HCT116 (cell line): Measurements from ENCODE around the gene ELP5. TPM values are rescaled to one million over a fixed set of nuclear protein-coding genes. Genes with fewer than 3 reads are reported as not detected.
A peak's percentile ranks its signal among the peaks of the same experiment; 100 is the strongest.

ENCODE experiments used
- ATAC-seq: fragments of 200-7000 bp; cut with Tn5 transposase; 2 replicates; pipeline ENCODE4 v1.9.1; 2020; ENCODE audit warnings: mild to moderate bottlenecking, moderate library complexity
- BruUV-seq: library from RNA; stranded (reverse); fragments of 400-500 nt; replicated peaks from 2 replicates; lab custom pipeline; 2021; lab: Mats Ljungman, UMichigan
- CTCF ChIA-PET: fragments of 300-600 bp; sonication (Branson Sonifier 250); formaldehyde crosslinking; loops from one replicate; lab custom pipeline; 2021; ENCODE audit warnings: antibody characterized with exemption; lab: Charles Lee
- POLR2A ChIA-PET: fragments of 300-600, 350-600 bp; sonication (Branson Sonifier 250); formaldehyde crosslinking; loops from one replicate; lab custom pipeline; 2021; ENCODE audit warnings: antibody characterized with exemption; lab: Charles Lee
- RAD21 ChIA-PET, 2 experiments: fragments of 300-600 bp; sonication (Branson Sonifier 250); formaldehyde crosslinking; loops; one replicate each; lab custom pipeline; 2023; ENCODE audit warnings: low total read pairs in 2 of 2; ENCODE audit not compliant: uncharacterized antibody in 2 of 2, unreplicated experiment in 2 of 2, low non-redundant PET in 1 of 2; lab: Charles Lee
- DNase-seq: peaks from one replicate; pipeline ENCODE4 v3.0.0-alpha.2; 2010; ENCODE audit warnings: low read depth, low spot score
- H2AFZ ChIP-seq: fragments of 200-600 bp; shearing (Covaris generic), sonication (generic); 2 replicates; pipeline ENCODE4 v1.6.1; 2017; ENCODE audit warnings: low read depth, mixed run types, mixed read lengths, antibody characterized with exemption, low read length; ENCODE audit not compliant: poor library complexity, severe bottlenecking
- H3K27ac ChIP-seq: 2 replicates; pipeline ENCODE4 v1.5.1; 2012; ENCODE audit warnings: low read depth, low read length
- H3K27me3 ChIP-seq: fragments of 200-600 bp; sonication (generic); 2 replicates; pipeline ENCODE4 v1.6.1; 2016; ENCODE audit warnings: mixed run types, low read length, mixed read lengths; ENCODE audit not compliant: insufficient read depth
- H3K36me3 ChIP-seq, 2 experiments: fragments of 200-500 bp in 1 of 2; fragments of 200-600 bp in 1 of 2; sonication (Bioruptor generic) in 1 of 2; sonication (generic) in 1 of 2; 2 replicates each; pipeline versions ENCODE4 v1.5.1 to v1.6.1; 2014 to 2016; ENCODE audit warnings: low read length in 2 of 2, inconsistent platforms in 1 of 2, mixed read lengths in 1 of 2, mixed run types in 1 of 2; ENCODE audit not compliant: insufficient read depth in 2 of 2, control insufficient read depth in 1 of 2
- H3K4me1 ChIP-seq, 2 experiments: fragments of 200-600 bp in 1 of 2; sonication (generic) in 1 of 2; 2 replicates each; pipeline versions ENCODE4 v1.5.1 to v1.6.1; 2012 to 2017; ENCODE audit warnings: low read length in 2 of 2, inconsistent platforms in 1 of 2, mild to moderate bottlenecking in 1 of 2, mixed read lengths in 1 of 2, mixed run types in 1 of 2, moderate library complexity in 1 of 2; ENCODE audit not compliant: insufficient read depth in 2 of 2, control insufficient read depth in 1 of 2
- H3K4me2 ChIP-seq: fragments of 200-600 bp; sonication (generic); 2 replicates; pipeline ENCODE4 v1.6.1; 2017; ENCODE audit warnings: mixed run types, low read length, mixed read lengths
- H3K4me3 ChIP-seq, 2 experiments: fragments of 200-600 bp in 1 of 2; sonication (generic) in 1 of 2; replicated peaks in 1 of 2; 2 replicates each; pipeline ENCODE4 v1.5.1; 2011 to 2016; ENCODE audit warnings: low read length in 2 of 2, control low read depth in 1 of 2, low read depth in 1 of 2, mild to moderate bottlenecking in 1 of 2, mixed read lengths in 1 of 2, mixed run types in 1 of 2
- H3K79me2 ChIP-seq: fragments of 200-600 bp; sonication (generic); 2 replicates; pipeline ENCODE4 v1.6.1; 2017; ENCODE audit warnings: mild to moderate bottlenecking, mixed run types, low read length, moderate library complexity, mixed read lengths; ENCODE audit not compliant: insufficient read depth
- H3K9ac ChIP-seq: fragments of 200-600 bp; sonication (generic); 2 replicates; pipeline ENCODE4 v1.6.1; 2016; ENCODE audit warnings: low read length, mixed read lengths
- H3K9me2 ChIP-seq: fragments of 200-600 bp; sonication (generic), shearing (Covaris generic); 2 replicates; pipeline ENCODE4 v1.6.1; 2017; ENCODE audit warnings: mixed run types, mild to moderate bottlenecking, moderate library complexity; ENCODE audit not compliant: insufficient read depth
- H3K9me3 ChIP-seq, 2 experiments: fragments of 200-500 bp in 1 of 2; fragments of 200-600 bp in 1 of 2; sonication (Bioruptor generic) in 1 of 2; sonication (generic) in 1 of 2; 2 replicates each; pipeline ENCODE4 v1.6.1; 2014 to 2017; ENCODE audit warnings: low read length in 2 of 2, mixed read lengths in 2 of 2, inconsistent platforms in 1 of 2, low read depth in 1 of 2, mild to moderate bottlenecking in 1 of 2, mixed run types in 1 of 2, moderate library complexity in 1 of 2; ENCODE audit not compliant: control insufficient read depth in 1 of 2, insufficient read depth in 1 of 2
- H4K20me1 ChIP-seq: fragments of 200-600 bp; sonication (generic), shearing (Covaris generic); 2 replicates; pipeline ENCODE4 v1.6.1; 2017; ENCODE audit warnings: mixed run types, mild to moderate bottlenecking, moderate library complexity; ENCODE audit not compliant: insufficient read depth
- CBX3 ChIP-seq: IDR thresholded peaks from 2 replicates; pipeline ENCODE4 v1.6.1; 2012; ENCODE audit warnings: low read depth
- CEBPB ChIP-seq: IDR thresholded peaks from 2 replicates; pipeline ENCODE4 v1.6.1; 2012; ENCODE audit warnings: low read depth
- EZH2 ChIP-seq: fragments of 200-600 bp; sonication (generic); IDR thresholded peaks from 2 replicates; pipeline ENCODE4 v1.6.1; 2017; ENCODE audit warnings: antibody characterized with exemption, mixed run types
- POLR2AphosphoS5 ChIP-seq: IDR thresholded peaks from 2 replicates; pipeline ENCODE4 v1.6.1; 2011; ENCODE audit warnings: mild to moderate bottlenecking, low read depth, low read length, moderate library complexity
- RAD21 ChIP-seq: IDR thresholded peaks from 2 replicates; pipeline ENCODE4 v1.6.1; 2012; ENCODE audit warnings: low read depth, mild to moderate bottlenecking
- SIN3A ChIP-seq: IDR thresholded peaks from 2 replicates; pipeline ENCODE4 v1.6.1; 2012; ENCODE audit warnings: low read depth
- SP1 ChIP-seq: IDR thresholded peaks from 2 replicates; pipeline ENCODE4 v1.6.1; 2012; ENCODE audit warnings: low read depth
- SRF ChIP-seq: IDR thresholded peaks from 2 replicates; pipeline ENCODE4 v1.6.1; 2012; ENCODE audit warnings: low read depth
- ZFX ChIP-seq: fragments of 450-650 bp; IDR thresholded peaks from 2 replicates; pipeline ENCODE4 v1.6.1; 2017
- intact Hi-C: fragments of 100-400 bp; cut with micrococcal nuclease; formaldehyde crosslinking; loops from 2 replicates; pipeline ENCODE4 v1.10.0; 2022
- total RNA-seq: library from RNA; stranded (reverse); gene quantifications from one replicate; pipeline ENCODE4 v1.2.1, GENCODE V29; 2021; ENCODE audit not compliant: unreplicated experiment

Gene ELP5
- total RNA-seq, 1 experiment from 2014 or later, result 81.7 TPM

DNA sequence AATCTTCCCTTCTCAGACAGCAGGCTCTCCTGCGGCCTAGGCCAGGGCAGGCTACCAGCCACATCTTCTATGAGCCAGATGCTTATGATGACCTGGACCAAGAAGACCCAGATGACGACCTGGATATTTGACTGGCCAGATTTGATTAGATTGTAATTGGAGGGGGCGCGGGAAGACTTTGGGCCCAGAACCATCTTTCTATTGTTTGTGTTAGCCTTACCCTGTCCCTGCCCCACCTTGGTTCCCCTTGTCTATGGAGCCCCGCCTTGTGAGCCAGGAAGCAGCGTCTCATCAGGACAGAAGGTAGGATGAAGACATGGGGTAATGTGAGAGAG is 7.5 kb downstream of the ELP5 start:
- peak overlapping the region; percentile 36 for H3K9ac ChIP-seq
- no peak for ATAC-seq

DNA sequence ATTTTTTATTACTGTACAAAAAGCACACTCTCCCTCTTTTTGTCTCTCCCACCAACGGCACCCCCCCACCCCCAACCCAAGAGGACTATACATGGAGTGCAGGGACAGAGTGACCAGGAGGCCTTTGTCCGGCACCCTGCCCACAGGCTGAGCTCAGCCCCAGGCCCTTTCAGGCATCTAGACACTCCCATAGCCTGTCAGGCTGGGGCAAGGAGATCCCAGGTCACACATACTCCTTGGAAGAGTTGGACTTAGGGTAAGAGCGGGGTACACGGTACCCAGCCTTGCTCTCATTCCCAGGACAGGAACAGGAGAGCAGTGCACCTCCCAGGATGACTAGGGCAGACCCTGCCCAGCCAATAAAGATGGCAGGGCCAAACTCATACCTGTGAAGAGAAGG is 8.1 kb downstream of the ELP5 start:
- POLR2A ChIA-PET, result interaction anchor here (0.7 to 3.0 kb wide), 6 partner anchors 18 to 396 kb away, joined by 3 to 15 read pairs (median 6); partner anchors contain the start of genes ACADVL, DLG4 and GABARAP
- TF ChIP-seq RAD21 (no peak), SP1 (no peak), SRF (no peak), EZH2 (no peak), POLR2AphosphoS5 (0 out of 2 replicates have a peak, but pooled peaks have one; percentile 6), CEBPB (no peak), ZFX (no peak), CBX3 (no peak)
- CTCF ChIA-PET, result no interaction called here

More for the DNA sequence above, 7.5 kb downstream of the ELP5 start:
- RAD21 ChIA-PET, result no interaction called here
- CTCF ChIA-PET, result interaction anchor here (0.8 kb wide), 1 partner anchor 37 kb away, joined by 3 read pairs; no protein-coding TSS in a partner anchor
- no peaks in the 10 kb centered on the region for H3K27me3 ChIP-seq
- no peaks in the 10 kb centered on the region for H3K9me3 ChIP-seq
- POLR2A ChIA-PET, result interaction anchor here (0.8 to 3.0 kb wide), 5 partner anchors 17 to 54 kb away, joined by 3 to 15 read pairs (median 5); partner anchors contain the start of genes ACADVL, DLG4 and GABARAP
- peak overlapping the region; percentile 4 to 6; a peak in 2 of 4 replicates for H3K4me3 ChIP-seq
- peak overlapping the region; percentile 94 for H3K27ac ChIP-seq
- no peak for DNase-seq
- H3K4me1 ChIP-seq, result peaks cover 25 to 44% of the 10 kb centered on the region in 2 experiments
- no peaks in the 10 kb centered on the region for H3K9me2 ChIP-seq
- H2AFZ ChIP-seq, result no peak overlapping the region
- intact Hi-C loops, result no loop called here
- peaks cover 5% of the 10 kb centered on the region; the same call in 1 of the 2 replicates for H4K20me1 ChIP-seq
- peaks cover 64% of the 10 kb centered on the region for H3K79me2 ChIP-seq
- no TSS peak for BruUV-seq
- TF ChIP-seq EZH2, result no peak
- TF ChIP-seq SIN3A, result peak; percentile 3; the same call in 1 of the 2 replicates
- H3K4me2 ChIP-seq, result peak overlapping the region; percentile 90
- peaks cover 12 to 32% of the 10 kb centered on the region in 2 experiments for H3K36me3 ChIP-seq

More for the DNA sequence above, 8.1 kb downstream of the ELP5 start:
- intact Hi-C loops, result loop anchor here (10.0 kb wide), 1 partner anchor 175 kb away; the partner anchor contains the start of genes FGF11 and TMEM102
- peak overlapping the region; percentile 98 to 99 for H3K4me3 ChIP-seq
- H4K20me1 ChIP-seq, result peaks cover 5% of the 10 kb centered on the region; the same call in 1 of the 2 replicates
- H3K79me2 ChIP-seq, result peaks cover 58% of the 10 kb centered on the region
- peaks cover 26 to 48% of the 10 kb centered on the region in 2 experiments for H3K4me1 ChIP-seq
- DNase-seq, result no peak
- peak overlapping the region; percentile 94 for H3K27ac ChIP-seq
- peak overlapping the region; percentile 99 for H3K9ac ChIP-seq
- H2AFZ ChIP-seq, result no peak overlapping the region
- H3K4me2 ChIP-seq, result peak overlapping the region; percentile 90
- no peaks in the 10 kb centered on the region for H3K27me3 ChIP-seq
- H3K9me3 ChIP-seq, result no peaks in the 10 kb centered on the region
- peaks cover 9 to 32% of the 10 kb centered on the region in 2 experiments for H3K36me3 ChIP-seq
- no TSS peak for BruUV-seq
- RAD21 ChIA-PET, result no interaction called here
- H3K9me2 ChIP-seq, result no peaks in the 10 kb centered on the region
- no peak for ATAC-seq
